Measurements from ENCODE around the gene SRPX. TPM values are rescaled to one million over a fixed set of nuclear protein-coding genes. Genes with fewer than 3 reads are reported as not detected.

The SRPX gene
- 602 and 708 TPM in 2 replicates for total RNA-seq

DNA sequence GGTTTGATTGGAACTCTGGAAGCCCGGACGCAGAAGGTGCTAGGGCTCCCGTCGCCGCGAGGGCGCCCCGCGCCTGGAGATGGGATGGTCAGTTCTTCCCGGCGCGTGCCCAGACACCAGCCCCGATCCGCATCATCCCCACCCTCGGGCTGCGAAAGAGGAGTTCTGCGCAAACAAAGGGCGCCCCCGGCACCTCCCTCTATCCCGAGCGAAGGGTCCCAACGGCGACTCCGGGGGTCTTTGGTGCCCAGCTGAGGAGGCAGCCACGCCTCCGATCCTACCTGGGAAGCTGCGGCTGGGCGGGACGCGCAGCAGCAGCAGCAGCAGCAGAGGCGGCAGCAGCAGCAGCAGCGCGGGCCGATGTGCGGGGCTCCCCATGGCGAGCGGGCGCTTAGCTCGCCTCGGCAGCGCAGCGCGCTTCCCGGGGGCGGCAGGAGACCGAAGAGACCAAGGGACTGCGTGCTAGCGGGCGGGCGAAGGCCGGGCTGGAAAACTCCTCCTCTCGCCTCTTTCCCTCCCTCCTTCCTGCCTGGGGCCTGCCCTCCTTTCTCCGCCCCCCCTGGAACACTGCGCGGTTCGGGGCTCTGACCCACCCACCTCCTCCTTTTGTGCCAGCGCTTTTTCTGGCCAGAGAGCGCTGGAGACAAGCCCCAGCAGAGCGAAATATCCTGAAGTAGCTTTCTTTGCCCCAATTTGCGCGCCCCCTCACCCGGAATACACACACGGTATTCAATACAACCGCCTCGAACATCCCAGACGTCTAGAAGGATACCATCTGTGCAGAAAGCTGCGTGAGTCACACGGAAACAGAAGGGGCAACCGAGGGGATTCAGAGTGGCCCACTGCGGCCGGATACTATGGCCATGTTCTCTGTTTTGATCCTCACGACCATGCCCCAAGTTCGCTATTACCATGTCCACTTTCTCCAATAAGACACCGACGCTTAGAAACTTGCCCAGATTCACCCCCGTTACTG lies at the start of gene SRPX:
SRPX (minus strand) TSS at position 457 of the 976 bp plus-strand sequence; CDS start at position 378, 79 bp downstream.

Other genes with a start within 250 kb of the SRPX start
- gene SYTL5, start 214.3 kb downstream of the SRPX start, total RNA-seq = 0.35 TPM in 1 of 2 replicates, not detected in the other
- 4.1 and 4.2 TPM in 2 replicates for gene RPGR, start 106.6 kb upstream of the SRPX start, total RNA-seq
- gene OTC, start 131.7 kb upstream of the SRPX start, total RNA-seq = not detected in 2 replicates

Measured in pericardium fibroblast (primary cell).